Activated CD4-positive, alpha-beta T cell treated with anti-CD3 and anti-CD28 coated beads for 1 hour (primary cell): ENCODE data around the gene PCDHGA11.
"Not testable (repeated sequence)": the region's sequence is repeated elsewhere in the genome, so short reads cannot be mapped to it uniquely, and the experiment has no call there.

Experiments
- DNase-seq: peaks from one replicate; pipeline ENCODE4 v3.0.0-alpha.2; 2020

The PCDHGA11 gene

GRCh38 chr5:141420855-141421488, at the start of gene PCDHGA11:
Gene PCDHGA11, plus strand, starts transcription at chr5:141421051. Its CDS starts 177 bp downstream, at chr5:141421228.
- DNase-seq, result no peak

- no peak for DNase-seq
Observed at GRCh38 chr5:141371572-141372475, 49.0 kb upstream of the PCDHGA11 start.

GRCh38 chr5:141373673-141374317, 47.1 kb upstream of the PCDHGA11 start, which contains the start of gene PCDHGA6:
Gene PCDHGA6, plus strand, starts transcription at chr5:141373891. Its CDS starts 193 bp downstream, at chr5:141374084.
- DNase-seq, result no peak

- DNase-seq, result no peak
Observed at GRCh38 chr5:141374627-141375026, 46.2 kb upstream of the PCDHGA11 start.

- DNase-seq, result not testable (repeated sequence)
Observed at GRCh38 chr5:141375444-141376155, 45.3 kb upstream of the PCDHGA11 start.

GRCh38 chr5:141382469-141383294, 38.2 kb upstream of the PCDHGA11 start, which contains the start of gene PCDHGA7:
Gene PCDHGA7, plus strand, starts transcription at chr5:141382742. Its CDS starts 158 bp downstream, at chr5:141382900.
- DNase-seq, result no peak

GRCh38 chr5:141383345-141383744, 37.5 kb upstream of the PCDHGA11 start:
- no peak for DNase-seq

- no peak for DNase-seq
Observed at GRCh38 chr5:141384471-141385267, 36.2 kb upstream of the PCDHGA11 start.

- not testable (repeated sequence) for DNase-seq
Observed at GRCh38 chr5:141387557-141388311, 33.1 kb upstream of the PCDHGA11 start, which contains the start of gene PCDHGB4. Gene PCDHGB4, plus strand, starts transcription at chr5:141387698. Its CDS starts 187 bp downstream, at chr5:141387885.

GRCh38 chr5:141388661-141389060, 32.2 kb upstream of the PCDHGA11 start:
- no peak for DNase-seq

- no peak for DNase-seq
Observed at GRCh38 chr5:141389153-141390042, 31.5 kb upstream of the PCDHGA11 start.

GRCh38 chr5:141392429-141393198, 28.2 kb upstream of the PCDHGA11 start, which contains the start of gene PCDHGA8:
Gene PCDHGA8, plus strand, starts transcription at chr5:141392633. Its CDS starts 181 bp downstream, at chr5:141392814.
- DNase-seq, result no peak

GRCh38 chr5:141393267-141393666, 27.6 kb upstream of the PCDHGA11 start:
- DNase-seq, result no peak

GRCh38 chr5:141394401-141395187, 26.3 kb upstream of the PCDHGA11 start:
- DNase-seq, result not testable (repeated sequence)

GRCh38 chr5:141397756-141398551, 22.9 kb upstream of the PCDHGA11 start, which contains the start of gene PCDHGB5:
Gene PCDHGB5, plus strand, starts transcription at chr5:141397947. Its CDS starts 181 bp downstream, at chr5:141398128.
- not testable (repeated sequence) for DNase-seq

GRCh38 chr5:141398608-141399007, 22.2 kb upstream of the PCDHGA11 start:
- DNase-seq, result no peak
